Caco-2 (cell line): Measurements from ENCODE around the gene WDR54. TPM values are rescaled to one million over a fixed set of nuclear protein-coding genes. Genes with fewer than 3 reads are reported as not detected.

Experiments used
- BruUV-seq: library from RNA; stranded (reverse); fragments of 400-500 nt; replicated peaks from 2 replicates; lab custom pipeline; 2021; lab: Mats Ljungman, UMichigan
- CTCF ChIA-PET: fragments of 300-600 bp; sonication (Branson Sonifier 250); formaldehyde crosslinking; loops from one replicate; lab custom pipeline; 2022; ENCODE audit warnings: antibody characterized with exemption; lab: Charles Lee
- POLR2A ChIA-PET: fragments of 300-600 bp; sonication (Branson Sonifier 250); formaldehyde crosslinking; loops from one replicate; lab custom pipeline; 2022; ENCODE audit warnings: antibody characterized with exemption; lab: Charles Lee
- DNase-seq, 2 experiments: peaks; one replicate each; pipeline versions ENCODE4 v3.0.0 to v3.0.0-alpha.2; 2020 to 2022
- H3K27me3 ChIP-seq: replicated peaks from 2 replicates; pipeline ENCODE4 v1.6.0; 2011; ENCODE audit warnings: low read length; ENCODE audit not compliant: control insufficient read depth, insufficient read depth
- H3K36me3 ChIP-seq: 2 replicates; pipeline ENCODE4 v1.5.1; 2011; ENCODE audit warnings: low read length; ENCODE audit not compliant: control insufficient read depth, insufficient read depth
- H3K4me1 ChIP-seq: fragments of 250-450 bp; sonication (Bioruptor Pico); 2 replicates; pipeline ENCODE4 v1.5.1; 2020; ENCODE audit warnings: mild to moderate bottlenecking
- H3K4me3 ChIP-seq: 2 replicates; pipeline ENCODE4 v1.5.1; 2011; ENCODE audit warnings: low read depth, mild to moderate bottlenecking, control low read depth, low read length
- H3K9me3 ChIP-seq: fragments of 250-450 bp; sonication (Bioruptor Pico); 2 replicates; pipeline ENCODE4 v1.5.1; 2020; ENCODE audit warnings: mild to moderate bottlenecking, moderate library complexity
- H3K27ac Mint-ChIP-seq: one replicate; pipeline ENCODE4 v1.8.0; 2022; ENCODE audit warnings: mixed read lengths; ENCODE audit not compliant: unreplicated experiment
- H3K27me3 Mint-ChIP-seq: one replicate; pipeline ENCODE4 v1.8.0; 2022; ENCODE audit warnings: mixed read lengths; ENCODE audit not compliant: insufficient read depth, unreplicated experiment
- H3K36me3 Mint-ChIP-seq: one replicate; pipeline ENCODE4 v1.8.0; 2022; ENCODE audit warnings: mild to moderate bottlenecking, mixed read lengths; ENCODE audit not compliant: insufficient read depth, unreplicated experiment
- H3K4me1 Mint-ChIP-seq: one replicate; pipeline ENCODE4 v1.8.0; 2022; ENCODE audit warnings: low read depth, mixed read lengths; ENCODE audit not compliant: unreplicated experiment
- H3K4me3 Mint-ChIP-seq: one replicate; pipeline ENCODE4 v1.8.0; 2022; ENCODE audit warnings: mild to moderate bottlenecking, moderate library complexity, mixed read lengths; ENCODE audit not compliant: unreplicated experiment
- H3K9me3 Mint-ChIP-seq: one replicate; pipeline ENCODE4 v1.8.0; 2022; ENCODE audit warnings: mixed read lengths; ENCODE audit not compliant: unreplicated experiment
- intact Hi-C: fragments of 100-400 bp; cut with micrococcal nuclease; formaldehyde crosslinking; loops from one replicate; pipeline ENCODE4 v1.10.0; 2022; ENCODE audit not compliant: unreplicated experiment
- total RNA-seq: library from RNA; stranded (reverse); gene quantifications from 2 replicates; pipeline ENCODE4 v1.2.3, GENCODE V29; 2022
- TF ChIP-seq, protein P1 (sequence below), 2 experiments: fragments of 200-600 bp in 1 of 2; IDR thresholded peaks; 1 replicate in 1 of 2; 2 replicates in 1 of 2; pipeline versions ENCODE4 v1.5.1 to v1.8.0; 2011 to 2022; ENCODE audit warnings: antibody characterized with exemption in 1 of 2, control low read depth in 1 of 2, inconsistent platforms in 1 of 2, low read depth in 1 of 2, low read length in 1 of 2, mild to moderate bottlenecking in 1 of 2, moderate library complexity in 1 of 2; ENCODE audit not compliant: insufficient read depth in 1 of 2, severe bottlenecking in 1 of 2, unreplicated experiment in 1 of 2

WDR54 gene
- total RNA-seq, 1 experiment from 2014 or later, result 9.9 TPM

DNA sequence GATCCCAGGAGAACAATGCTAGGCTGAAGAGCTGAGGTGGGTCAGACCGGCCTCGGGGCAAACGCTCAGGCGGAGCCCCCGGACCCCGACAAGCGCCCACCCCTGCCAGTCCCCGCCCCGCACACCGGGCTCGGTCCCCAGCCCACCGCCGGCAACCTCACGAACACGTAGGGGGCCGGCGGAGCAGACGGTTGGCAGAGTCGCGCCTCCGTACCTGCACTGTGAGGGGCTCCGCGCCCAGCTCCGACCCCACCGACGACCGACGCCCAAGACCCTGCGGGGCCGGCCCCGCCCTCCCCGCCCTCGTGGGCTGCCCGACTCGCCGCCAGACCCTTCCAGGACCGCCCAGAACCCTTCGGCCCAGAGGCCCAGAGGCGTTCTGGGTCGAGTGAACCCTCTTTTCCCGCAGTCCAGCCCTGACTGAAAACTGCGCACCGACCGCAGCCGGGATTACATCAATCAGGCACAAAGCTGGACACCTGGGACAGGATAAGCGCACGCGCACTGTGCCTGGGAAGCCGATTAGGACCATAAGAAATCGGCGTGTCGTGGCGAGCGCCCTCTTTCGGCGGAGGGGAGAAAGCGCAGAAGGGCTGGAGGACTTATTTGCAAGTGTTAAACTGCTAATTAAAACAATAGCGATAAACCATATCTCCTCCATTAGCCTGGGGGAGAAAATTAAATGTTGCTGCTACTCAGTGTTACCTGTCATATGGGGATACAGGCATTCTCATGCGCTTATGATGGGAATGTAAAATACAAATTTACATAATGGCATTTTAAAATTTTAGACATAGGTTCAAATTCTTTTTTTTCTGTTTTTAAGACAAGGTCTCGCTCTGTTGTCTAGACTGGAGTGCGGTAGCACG lies 29.7 kb upstream of the WDR54 start:
- TF ChIP-seq, protein P1, sequence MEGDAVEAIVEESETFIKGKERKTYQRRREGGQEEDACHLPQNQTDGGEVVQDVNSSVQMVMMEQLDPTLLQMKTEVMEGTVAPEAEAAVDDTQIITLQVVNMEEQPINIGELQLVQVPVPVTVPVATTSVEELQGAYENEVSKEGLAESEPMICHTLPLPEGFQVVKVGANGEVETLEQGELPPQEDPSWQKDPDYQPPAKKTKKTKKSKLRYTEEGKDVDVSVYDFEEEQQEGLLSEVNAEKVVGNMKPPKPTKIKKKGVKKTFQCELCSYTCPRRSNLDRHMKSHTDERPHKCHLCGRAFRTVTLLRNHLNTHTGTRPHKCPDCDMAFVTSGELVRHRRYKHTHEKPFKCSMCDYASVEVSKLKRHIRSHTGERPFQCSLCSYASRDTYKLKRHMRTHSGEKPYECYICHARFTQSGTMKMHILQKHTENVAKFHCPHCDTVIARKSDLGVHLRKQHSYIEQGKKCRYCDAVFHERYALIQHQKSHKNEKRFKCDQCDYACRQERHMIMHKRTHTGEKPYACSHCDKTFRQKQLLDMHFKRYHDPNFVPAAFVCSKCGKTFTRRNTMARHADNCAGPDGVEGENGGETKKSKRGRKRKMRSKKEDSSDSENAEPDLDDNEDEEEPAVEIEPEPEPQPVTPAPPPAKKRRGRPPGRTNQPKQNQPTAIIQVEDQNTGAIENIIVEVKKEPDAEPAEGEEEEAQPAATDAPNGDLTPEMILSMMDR (IDR thresholded peaks at IDR 0.05; ENCODE audit: insufficient read depth in 1 of 2, low read depth in 1 of 2, low read length in 1 of 2, severe bottlenecking in 1 of 2, unreplicated experiment in 1 of 2), result peak; percentile 95
- Histone ChIP-seq H3K4me3 (peak overlapping the region; percentile 77), H3K36me3 (no peaks in the 10 kb centered on the region; the same call in 1 of the 2 replicates), H3K9me3 (no peaks in the 10 kb centered on the region), H3K27me3 (no peaks in the 10 kb centered on the region), H3K4me1 (peaks cover 7% of the 10 kb centered on the region; the same call in 1 of the 2 replicates)
- Mint-ChIP-seq H3K4me1 (peaks cover 6% of the 10 kb centered on the region), H3K9me3 (no peaks in the 10 kb centered on the region), H3K36me3 (no peaks in the 10 kb centered on the region), H3K27me3 (peaks cover 3% of the 10 kb centered on the region), H3K27ac (peak overlapping the region; percentile 92), H3K4me3 (peak overlapping the region; percentile 81)
- intact Hi-C loops, result loop anchor here (2.0 to 5.0 kb wide), 2 partner anchors 125 to 140 kb away; no protein-coding TSS in a partner anchor
- no TSS peak for BruUV-seq
- ChIA-PET CTCF (interaction anchor here (0.6 to 2.0 kb wide), 21 partner anchors 8 to 1134 kb away, joined by 3 to 17 read pairs (median 4); partner anchors contain the start of genes C2orf81, DCTN1, MOB1A and WBP1), POLR2A (interaction anchor here (0.7 to 1.3 kb wide), 5 partner anchors 9 to 563 kb away, joined by 3 to 7 read pairs (median 5); partner anchors contain the start of gene STAMBP)
- DNase-seq, result peak; percentile 90 to 94

DNA sequence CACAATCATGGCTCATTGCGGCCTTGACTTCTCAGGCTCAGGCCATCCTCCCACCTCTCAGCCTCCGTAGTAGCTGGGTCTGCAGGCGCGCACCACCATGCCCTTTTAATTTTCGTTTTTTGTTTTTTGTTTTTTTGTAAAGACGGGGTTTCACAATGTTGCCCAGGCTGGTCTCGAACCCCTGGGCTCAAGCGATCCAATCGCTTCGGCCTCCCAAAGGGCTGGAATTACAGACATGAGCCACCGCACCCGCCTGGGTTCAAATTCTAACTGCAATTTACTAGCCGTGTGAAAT lies 29.1 kb upstream of the WDR54 start:
- POLR2A ChIA-PET, result interaction anchor here (0.7 to 1.3 kb wide), 3 partner anchors 9 to 564 kb away, joined by 3 to 6 read pairs (median 4); partner anchors contain the start of gene STAMBP
- Mint-ChIP-seq H3K27me3 (peaks cover 3% of the 10 kb centered on the region), H3K4me1 (peaks cover 6% of the 10 kb centered on the region), H3K27ac (no peak overlapping the region), H3K4me3 (peak overlapping the region; percentile 81), H3K36me3 (no peaks in the 10 kb centered on the region), H3K9me3 (no peaks in the 10 kb centered on the region)
- no TSS peak for BruUV-seq
- peaks cover 7% of the 10 kb centered on the region; the same call in 1 of the 2 replicates for H3K4me1 ChIP-seq
- no peak for DNase-seq
- CTCF ChIA-PET, result interaction anchor here (1.0 to 2.0 kb wide), 8 partner anchors 10 to 272 kb away, joined by 3 to 17 read pairs (median 4); partner anchors contain the start of genes C2orf81, DCTN1, WBP1 and WDR54
- TF ChIP-seq, protein P1 (IDR thresholded peaks at IDR 0.05; ENCODE audit: insufficient read depth in 1 of 2, low read depth in 1 of 2, low read length in 1 of 2, severe bottlenecking in 1 of 2, unreplicated experiment in 1 of 2), result no peak
- intact Hi-C loops, result loop anchor here (2.0 to 5.0 kb wide), 2 partner anchors 126 to 140 kb away; no protein-coding TSS in a partner anchor
- H3K9me3 ChIP-seq, result no peaks in the 10 kb centered on the region
- H3K27me3 ChIP-seq, result no peaks in the 10 kb centered on the region
- H3K4me3 ChIP-seq, result peak overlapping the region; percentile 19; the same call in 1 of the 2 replicates
- no peaks in the 10 kb centered on the region; the same call in 1 of the 2 replicates for H3K36me3 ChIP-seq

- ChIA-PET CTCF (no interaction called here), POLR2A (no interaction called here)
- Histone ChIP-seq H3K4me3 (no peak overlapping the region), H3K4me1 (peaks cover 7% of the 10 kb centered on the region; the same call in 1 of the 2 replicates), H3K36me3 (no peaks in the 10 kb centered on the region), H3K9me3 (no peaks in the 10 kb centered on the region), H3K27me3 (no peaks in the 10 kb centered on the region)
- DNase-seq, result no peak
- no TSS peak for BruUV-seq
- Mint-ChIP-seq H3K27ac (no peak overlapping the region), H3K9me3 (no peaks in the 10 kb centered on the region), H3K36me3 (no peaks in the 10 kb centered on the region), H3K4me1 (peaks cover 6% of the 10 kb centered on the region), H3K4me3 (no peak overlapping the region), H3K27me3 (peaks cover 3% of the 10 kb centered on the region)
- intact Hi-C loops, result loop anchor here (2.0 to 5.0 kb wide), 2 partner anchors 127 to 141 kb away; no protein-coding TSS in a partner anchor
- TF ChIP-seq, protein P1 (IDR thresholded peaks at IDR 0.05; ENCODE audit: insufficient read depth in 1 of 2, low read depth in 1 of 2, low read length in 1 of 2, severe bottlenecking in 1 of 2, unreplicated experiment in 1 of 2), result no peak
These were observed 28.0 kb upstream of the WDR54 start for GRCh38 chr2:74393525-74393924.
